ENCODE results near the gene SUB1.

Gene SUB1

GRCh38 chr5:32645246-32645645, 59.9 kb downstream of the SUB1 start:
- no peak for DNase-seq (ENCODE audit: low read depth in 2 of 2)

GRCh38 chr5:32646061-32646969, 61.0 kb downstream of the SUB1 start:
- no peak for DNase-seq (ENCODE audit: low read depth in 2 of 2)

- DNase-seq (ENCODE audit: low read depth in 2 of 2), result no peak
Observed at GRCh38 chr5:32651088-32651487, 65.7 kb downstream of the SUB1 start.

GRCh38 chr5:32651638-32652037, 66.3 kb downstream of the SUB1 start:
- no peak for DNase-seq (ENCODE audit: low read depth in 2 of 2)
